Muscle layer of colon (tissue), 2 donors: ENCODE data around the gene MXD3.
A peak's percentile ranks its signal among the peaks of the same experiment; 100 is the strongest.
"Not testable (repeated sequence)": the region's sequence is repeated elsewhere in the genome, so short reads cannot be mapped to it uniquely, and the experiment has no call there.

Experiments used
- H3K27ac ChIP-seq: one replicate; pipeline ENCODE4 v1.7.0; 2013; ENCODE audit warnings: low read depth, mild to moderate bottlenecking, low read length, moderate library complexity
- H3K27me3 ChIP-seq, 2 donors: one replicate each; pipeline ENCODE4 v1.7.0; 2013; ENCODE audit warnings: low read length in 2 of 2, mild to moderate bottlenecking in 2 of 2; ENCODE audit not compliant: insufficient read depth in 2 of 2, control insufficient read depth in 1 of 2
- H3K36me3 ChIP-seq: one replicate; pipeline ENCODE4 v1.7.0; 2013; ENCODE audit warnings: mild to moderate bottlenecking, low read length; ENCODE audit not compliant: insufficient read depth
- H3K4me1 ChIP-seq: one replicate; pipeline ENCODE4 v1.7.0; 2013; ENCODE audit warnings: mild to moderate bottlenecking, low read length; ENCODE audit not compliant: insufficient read depth
- H3K4me3 ChIP-seq, 2 donors: one replicate each; pipeline ENCODE4 v1.7.0; 2013; ENCODE audit warnings: low read length in 2 of 2, low read depth in 1 of 2, mild to moderate bottlenecking in 1 of 2, moderate library complexity in 1 of 2
- H3K9ac ChIP-seq: one replicate; pipeline ENCODE4 v1.7.0; 2013; ENCODE audit warnings: low read length
- H3K9me3 ChIP-seq: one replicate; pipeline ENCODE4 v1.7.0; 2013; ENCODE audit warnings: mild to moderate bottlenecking, low read length
- donor health status: abdominal sarcoma.
- donor health status: Adenocarcinoma of cecum.

The MXD3 gene

GRCh38 chr5:177306674-177307543 lies 4.8 kb downstream of the MXD3 start:
- H3K4me3 ChIP-seq = no peak overlapping the region
- H3K9ac ChIP-seq = no peak overlapping the region
- H3K27ac ChIP-seq = no peak overlapping the region
- H3K4me1 ChIP-seq = peaks cover 32% of the 10 kb centered on the region
- peaks cover 15% of the 10 kb centered on the region for H3K36me3 ChIP-seq
- H3K27me3 ChIP-seq = no peaks in the 10 kb centered on the region
- H3K9me3 ChIP-seq = no peaks in the 10 kb centered on the region

GRCh38 chr5:177306103-177306640 lies 5.5 kb downstream of the MXD3 start:
- Histone ChIP-seq H3K4me1 (peaks cover 39% of the 10 kb centered on the region), H3K36me3 (peaks cover 15% of the 10 kb centered on the region)
- H3K9me3 ChIP-seq, H3K27ac ChIP-seq, H3K27me3 ChIP-seq, H3K4me3 ChIP-seq, H3K9ac ChIP-seq: not testable (repeated sequence)

GRCh38 chr5:177304392-177305119 lies 7.1 kb downstream of the MXD3 start:
- Histone ChIP-seq H3K36me3 (peaks cover 15% of the 10 kb centered on the region), H3K9me3 (no peaks in the 10 kb centered on the region), H3K27ac (peak overlapping the region; percentile 79), H3K4me1 (peaks cover 45% of the 10 kb centered on the region), H3K27me3 (no peaks in the 10 kb centered on the region), H3K9ac (peak overlapping the region; percentile 77), H3K4me3 (peak overlapping the region; percentile 92 to 94)

GRCh38 chr5:177303925-177304391 lies 7.7 kb downstream of the MXD3 start:
- peak overlapping the region; percentile 79 for H3K27ac ChIP-seq
- peak overlapping the region; percentile 92 to 94 for H3K4me3 ChIP-seq
- no peaks in the 10 kb centered on the region for H3K9me3 ChIP-seq
- H3K27me3 ChIP-seq = no peaks in the 10 kb centered on the region
- peaks cover 44% of the 10 kb centered on the region for H3K4me1 ChIP-seq
- peaks cover 15% of the 10 kb centered on the region for H3K36me3 ChIP-seq
- H3K9ac ChIP-seq = peak overlapping the region; percentile 77

GRCh38 chr5:177303121-177303924 lies 8.4 kb downstream of the MXD3 start, which contains the start of the genes PRELID1 and RAB24:
Gene PRELID1, plus strand, starts transcription at chr5:177303799. Its CDS starts 187 bp downstream, at chr5:177303986.
Gene RAB24, minus strand, starts transcription at chr5:177303719. Its CDS starts 431 bp downstream, at chr5:177303288.
- peak within 1 kb of the TSS; percentile 79 for H3K27ac ChIP-seq
- H3K9me3 ChIP-seq = no peaks in the 10 kb centered on the region
- H3K36me3 ChIP-seq = peaks cover 15% of the 10 kb centered on the region
- peak within 1 kb of the TSS; percentile 92 to 94 for H3K4me3 ChIP-seq
- H3K9ac ChIP-seq = peak within 1 kb of the TSS; percentile 77
- H3K4me1 ChIP-seq = peaks cover 44% of the 10 kb centered on the region
- no peaks in the 10 kb centered on the region for H3K27me3 ChIP-seq

- Histone ChIP-seq H3K9me3 (no peaks in the 10 kb centered on the region), H3K4me3 (peak overlapping the region; percentile 92 to 94), H3K27me3 (no peaks in the 10 kb centered on the region), H3K27ac (peak overlapping the region; percentile 79), H3K36me3 (peaks cover 22% of the 10 kb centered on the region), H3K9ac (peak overlapping the region; percentile 23), H3K4me1 (peaks cover 44% of the 10 kb centered on the region)
Observed at GRCh38 chr5:177302354-177303110, 9.2 kb downstream of the MXD3 start.

GRCh38 chr5:177301503-177302165 lies 10.1 kb downstream of the MXD3 start:
- Histone ChIP-seq H3K36me3 (peaks cover 22% of the 10 kb centered on the region), H3K4me3 (no peak overlapping the region), H3K27me3 (no peaks in the 10 kb centered on the region), H3K4me1 (peaks cover 44% of the 10 kb centered on the region), H3K27ac (no peak overlapping the region), H3K9ac (peak overlapping the region; percentile 17), H3K9me3 (no peaks in the 10 kb centered on the region)

- Histone ChIP-seq H3K36me3 (peaks cover 23% of the 10 kb centered on the region), H3K4me3 (no peak overlapping the region), H3K4me1 (peaks cover 44% of the 10 kb centered on the region), H3K27me3 (no peaks in the 10 kb centered on the region), H3K27ac (peak overlapping the region; percentile 42), H3K9ac (no peak overlapping the region), H3K9me3 (no peaks in the 10 kb centered on the region)
Observed at GRCh38 chr5:177300951-177301350, 10.7 kb downstream of the MXD3 start.

GRCh38 chr5:177300236-177300880 lies 11.3 kb downstream of the MXD3 start:
- peaks cover 40% of the 10 kb centered on the region for H3K4me1 ChIP-seq
- no peaks in the 10 kb centered on the region for H3K9me3 ChIP-seq
- no peak overlapping the region for H3K4me3 ChIP-seq
- H3K27ac ChIP-seq = peak overlapping the region; percentile 42
- H3K36me3 ChIP-seq = peaks cover 23% of the 10 kb centered on the region
- no peaks in the 10 kb centered on the region for H3K27me3 ChIP-seq
- no peak overlapping the region for H3K9ac ChIP-seq
